A549 treated with DMSO at 1 μM for 4 hours (cell line): ENCODE data around the gene RAI14. TPM values are rescaled to one million over a fixed set of nuclear protein-coding genes. Genes with fewer than 3 reads are reported as not detected.

ENCODE experiments used
- total RNA-seq: library from RNA; stranded (reverse); fragments of 200-300 nt; extraction: Qiagen RNA extraction; gene quantifications from 5 replicates; pipeline ENCODE4 v1.2.3, GENCODE V29; 2022; ENCODE audit warnings: low read depth

The RAI14 gene
- 75.2 to 112 TPM (median 99.8 TPM) in 5 replicates for total RNA-seq

DNA sequence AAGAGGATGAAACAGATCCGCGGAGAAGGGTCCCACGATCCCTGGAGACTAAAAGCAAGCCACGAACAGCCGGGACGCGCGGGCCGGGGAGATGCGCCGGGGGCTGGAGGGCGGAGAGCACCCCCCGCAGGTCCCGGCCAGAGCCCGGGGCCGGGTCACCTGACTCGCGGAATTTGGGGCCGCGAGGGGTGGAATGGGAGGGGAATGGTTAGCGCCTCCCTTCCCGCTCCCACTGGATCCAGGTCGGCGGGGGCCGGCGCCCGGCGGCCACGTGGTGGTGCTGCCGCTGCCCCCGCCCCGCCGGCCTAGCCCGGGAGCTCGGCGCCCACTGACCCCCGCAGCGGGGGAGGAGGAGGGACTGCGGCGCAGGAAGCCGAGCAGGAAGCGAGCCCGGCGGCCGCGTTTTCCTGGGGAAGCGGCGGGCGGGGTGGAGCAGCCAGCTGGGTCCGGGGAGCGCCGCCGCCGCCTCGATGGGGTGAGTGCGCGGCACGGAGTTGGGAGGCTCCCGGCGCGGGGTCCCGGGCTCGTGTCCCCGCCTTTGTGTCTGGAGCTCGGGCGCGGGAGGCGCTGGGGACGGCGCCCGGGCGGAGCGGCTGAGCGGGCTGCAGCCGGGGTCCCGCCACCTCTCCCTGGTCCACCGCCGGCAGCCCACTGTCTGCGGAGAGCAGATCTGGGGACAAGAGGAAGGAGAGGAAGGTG is at the start of gene RAI14:
RAI14 (plus strand) TSS at position 328 of the 699 bp plus-strand sequence. CDS start 30,592 bp downstream, outside the sequence.

DNA sequence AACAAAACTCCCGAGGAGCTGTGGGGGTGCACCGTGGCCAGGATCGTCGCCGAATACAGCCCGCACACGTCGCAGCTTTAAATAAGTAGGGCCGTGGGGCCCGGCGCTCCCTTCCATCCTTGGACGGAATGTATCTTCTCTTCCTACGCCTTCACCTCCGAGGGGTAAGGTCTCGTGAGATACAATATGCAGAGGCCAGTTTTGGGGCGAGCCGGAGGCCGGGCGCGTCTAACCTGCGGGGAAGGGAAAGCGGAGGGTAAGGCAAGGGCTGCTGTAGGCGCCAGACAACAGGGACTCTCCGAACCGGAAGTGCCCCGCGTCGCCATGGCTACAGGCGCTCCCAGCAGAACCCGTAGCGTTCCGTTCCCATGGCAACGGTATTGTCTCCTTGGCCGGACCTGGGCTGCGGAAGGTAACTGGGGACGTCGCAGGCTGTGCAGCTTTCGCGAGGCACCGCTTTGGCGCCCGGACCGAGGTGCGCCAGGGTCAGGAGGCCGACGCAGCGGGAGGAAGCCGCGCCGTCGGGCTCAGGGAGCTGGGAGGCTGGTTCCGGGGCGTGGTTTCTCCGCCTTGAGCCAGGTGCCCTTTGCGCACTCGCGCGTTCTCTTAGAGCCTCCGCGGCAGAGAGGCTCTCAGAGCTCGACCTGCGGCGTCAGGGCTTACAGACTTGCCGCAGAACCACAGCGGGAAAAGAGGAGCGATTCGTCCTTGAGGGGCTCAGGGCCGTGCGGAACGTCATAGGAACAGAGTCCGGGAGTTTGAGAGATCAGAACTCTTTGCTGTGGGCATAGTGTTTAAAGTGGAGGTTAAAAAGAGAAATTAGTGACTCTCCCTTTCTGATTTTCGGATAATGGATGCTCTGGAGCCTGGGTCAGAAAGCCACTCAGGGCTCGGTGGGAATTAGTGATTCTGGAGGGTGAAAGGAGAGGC is 182.9 kb downstream of the RAI14 start, which contains the start of gene TTC23L:
TTC23L (plus strand) TSS at position 380 of the 930 bp plus-strand sequence. CDS start 1,508 bp downstream, outside the sequence.

Other genes with a start within 250 kb of the RAI14 start
- 0.05 to 0.33 TPM (median 0.22 TPM) in 4 of 5 replicates, not detected in the other for gene TTC23L, start 182.8 kb downstream of the RAI14 start, total RNA-seq